T1000 (cell line): ENCODE measurements around the gene B9D1.

Source experiments
- DNase-seq: peaks from one replicate; lab custom pipeline; 2025; ENCODE audit warnings: mixed read lengths; lab: John Stamatoyannopoulos, UW

B9D1 gene

GRCh38 chr17:19318611-19319010 is 43.9 kb downstream of the B9D1 start:
- no peak for DNase-seq

- DNase-seq, result no peak
These were observed 45.0 kb downstream of the B9D1 start for GRCh38 chr17:19317359-19318095.

- no peak for DNase-seq
These were observed 45.7 kb downstream of the B9D1 start for GRCh38 chr17:19316761-19317358.

- DNase-seq, result no peak
These were observed 47.4 kb downstream of the B9D1 start for GRCh38 chr17:19315104-19315503.

GRCh38 chr17:19313746-19314651 is 48.5 kb downstream of the B9D1 start:
- no peak for DNase-seq

GRCh38 chr17:19313066-19313745 is 49.3 kb downstream of the B9D1 start:
- DNase-seq, result no peak

- DNase-seq, result no peak
These were observed 50.1 kb downstream of the B9D1 start for GRCh38 chr17:19312406-19312805.

GRCh38 chr17:19311421-19312215 is 50.9 kb downstream of the B9D1 start:
- DNase-seq, result no peak

- DNase-seq, result no peak
These were observed 51.5 kb downstream of the B9D1 start for GRCh38 chr17:19311016-19311415.

GRCh38 chr17:19310151-19310550 is 52.4 kb downstream of the B9D1 start:
- no peak for DNase-seq

GRCh38 chr17:19309701-19310100 is 52.8 kb downstream of the B9D1 start:
- DNase-seq, result no peak

- DNase-seq, result no peak
These were observed 54.1 kb downstream of the B9D1 start for GRCh38 chr17:19308398-19308797.

- DNase-seq, result no peak
These were observed 55.0 kb downstream of the B9D1 start for GRCh38 chr17:19307521-19307920.

GRCh38 chr17:19306160-19307111 is 56.1 kb downstream of the B9D1 start:
- DNase-seq, result no peak

GRCh38 chr17:19305761-19306159 is 56.8 kb downstream of the B9D1 start:
- DNase-seq, result no peak

GRCh38 chr17:19305256-19305655 is 57.3 kb downstream of the B9D1 start:
- no peak for DNase-seq

- no peak for DNase-seq
These were observed 57.8 kb downstream of the B9D1 start for GRCh38 chr17:19304751-19305150.

- DNase-seq, result no peak
These were observed 58.3 kb downstream of the B9D1 start for GRCh38 chr17:19304209-19304608.

- no peak for DNase-seq
These were observed 59.2 kb downstream of the B9D1 start for GRCh38 chr17:19303367-19303776.

GRCh38 chr17:19302791-19303331 is 59.7 kb downstream of the B9D1 start:
- DNase-seq, result no peak
